Measurements from ENCODE around the gene KCNJ15.

- TF ChIP-seq CTCF (IDR thresholded peaks at IDR 0.05) (no peak), REST (IDR thresholded peaks at IDR 0.05; ENCODE audit: insufficient read depth in 1 of 2, low read depth in 2 of 2, low read length in 1 of 2) (no peak)
Measured at GRCh38 chr21:38223893-38224540, 32.8 kb upstream of the KCNJ15 start.
